AG09309 (cell line): ENCODE measurements around the gene TF.

ENCODE experiments used
- DNase-seq: peaks from one replicate; pipeline ENCODE4 v3.0.0-alpha.2; 2010; ENCODE audit warnings: low read depth
- H3K4me3 ChIP-seq: 2 replicates; pipeline ENCODE4 v1.5.1; 2011; ENCODE audit warnings: mild to moderate bottlenecking, low read depth, low read length, moderate library complexity; ENCODE audit not compliant: control insufficient read depth
- CTCF ChIP-seq: IDR thresholded peaks from 2 replicates; pipeline ENCODE4 v1.5.1; 2011; ENCODE audit warnings: mild to moderate bottlenecking, low read depth, low read length, inconsistent platforms; ENCODE audit not compliant: insufficient read depth, control insufficient read depth; ENCODE audit errors: missing control alignments

The TF gene

GRCh38 chr3:133703915-133704314, 42.3 kb upstream of the TF start:
- no peak for TF ChIP-seq CTCF
- no peak for DNase-seq
- no peak overlapping the region for H3K4me3 ChIP-seq

- TF ChIP-seq CTCF, result no peak
- no peak for DNase-seq
- no peak overlapping the region for H3K4me3 ChIP-seq
These were observed 40.2 kb upstream of the TF start for GRCh38 chr3:133706033-133706432.

- H3K4me3 ChIP-seq, result no peak overlapping the region
- DNase-seq, result no peak
- no peak for TF ChIP-seq CTCF
These were observed 36.9 kb upstream of the TF start for GRCh38 chr3:133709139-133709750.

GRCh38 chr3:133711013-133711412, 35.2 kb upstream of the TF start:
- no peak overlapping the region for H3K4me3 ChIP-seq
- no peak for TF ChIP-seq CTCF
- DNase-seq, result no peak

- no peak for DNase-seq
- no peak overlapping the region for H3K4me3 ChIP-seq
- no peak for TF ChIP-seq CTCF
These were observed 34.2 kb upstream of the TF start for GRCh38 chr3:133712017-133712416.

- TF ChIP-seq CTCF, result no peak
- no peak overlapping the region for H3K4me3 ChIP-seq
- DNase-seq, result no peak
These were observed 32.8 kb upstream of the TF start for GRCh38 chr3:133713347-133713746.

- TF ChIP-seq CTCF, result no peak
- H3K4me3 ChIP-seq, result no peak overlapping the region
These were observed 28.8 kb upstream of the TF start for GRCh38 chr3:133717424-133717823.

More at GRCh38 chr3:133717424-133717823, 28.8 kb upstream of the TF start:
- DNase-seq, result no peak
